Naive thymus-derived CD8-positive, alpha-beta T cell (primary cell): Measurements from ENCODE around the gene PACRG. TPM values are rescaled to one million over a fixed set of nuclear protein-coding genes. Genes with fewer than 3 reads are reported as not detected.

ENCODE experiments used
- ATAC-seq, 2 donors: fragments of 150-1000 bp; cut with Tn5 transposase in 1 of 2; sonication (Bioruptor Pico), chemical (Tn5 transposase) in 1 of 2; 1 replicate in 1 of 2; 2 replicates in 1 of 2; pipeline ENCODE4 v1.10.0; 2021; ENCODE audit warnings: mild to moderate bottlenecking in 2 of 2, moderate library complexity in 2 of 2
- POLR2A ChIA-PET: fragments of 350-600 bp; sonication (Branson Sonifier 250); formaldehyde crosslinking; loops from one replicate; lab custom pipeline; 2021; ENCODE audit warnings: antibody characterized with exemption; lab: Charles Lee
- DNase-seq, 10 donors: peaks; one replicate each; pipeline versions ENCODE4 v3.0.0 to v3.0.0-alpha.2; 2020 to 2022
- H3K27ac Mint-ChIP-seq, 10 donors: one replicate each; pipeline ENCODE4 v1.8.0; 2020 to 2022; ENCODE audit warnings: mild to moderate bottlenecking in 10 of 10, mixed read lengths in 10 of 10, moderate library complexity in 4 of 10, inconsistent platforms in 1 of 10
- H3K27me3 Mint-ChIP-seq, 5 donors: one replicate each; pipeline ENCODE4 v1.8.0; 2021 to 2022; ENCODE audit warnings: mixed read lengths in 5 of 5
- H3K36me3 Mint-ChIP-seq, 3 donors: one replicate each; pipeline ENCODE4 v1.8.0; 2020 to 2022; ENCODE audit warnings: mixed read lengths in 3 of 3, mild to moderate bottlenecking in 2 of 3, inconsistent platforms in 1 of 3
- H3K4me1 Mint-ChIP-seq, 4 donors: one replicate each; pipeline ENCODE4 v1.8.0; 2021 to 2022; ENCODE audit warnings: mixed read lengths in 4 of 4
- H3K4me3 Mint-ChIP-seq, 10 donors: one replicate each; pipeline ENCODE4 v1.8.0; 2020 to 2022; ENCODE audit warnings: mild to moderate bottlenecking in 10 of 10, mixed read lengths in 10 of 10, moderate library complexity in 6 of 10, inconsistent platforms in 1 of 10
- H3K9me3 Mint-ChIP-seq, 9 donors: one replicate each; pipeline ENCODE4 v1.8.0; 2020 to 2022; ENCODE audit warnings: mixed read lengths in 9 of 9, mild to moderate bottlenecking in 3 of 9, inconsistent platforms in 1 of 9, moderate library complexity in 1 of 9
- polyA plus RNA-seq, 3 donors: library from polyadenylated mRNA; unstranded; fragments of 300-500 nt; fragmentation: Illumina TruSeq; gene quantifications; one replicate each; pipeline ENCODE4 v1.2.3, GENCODE V29; 2021
- total RNA-seq, 8 experiments: library from RNA in 2 of 8; stranded (reverse) in 2 of 8; gene quantifications; one replicate each; pipeline ENCODE4 v1.2.3 and lab custom pipeline; 2021 to 2026

Gene PACRG
- total and polyA plus RNA-seq, 5 experiments from 2014 or later = 0.34 to 1.2 (median 0.83) TPM; not detected in 1

GRCh38 chr6:162875070-162875469, 147.3 kb downstream of the PACRG start:
- DNase-seq (no peak), ATAC-seq (no peak)
- Mint-ChIP-seq H3K4me3 (no peak overlapping the region), H3K9me3 (peaks cover 0 to 3% (median 0%) of the 10 kb centered on the region in 9 donors), H3K36me3 (peaks cover 0 to 3% (median 0%) of the 10 kb centered on the region in 3 donors), H3K4me1 (no peaks in the 10 kb centered on the region), H3K27me3 (peaks cover 0 to 4% (median 0%) of the 10 kb centered on the region in 5 donors), H3K27ac (no peak overlapping the region)
- POLR2A ChIA-PET = no interaction called here

GRCh38 chr6:162882801-162883481, 155.2 kb downstream of the PACRG start:
- H3K27ac Mint-ChIP-seq = no peak overlapping the region
- no peaks in the 10 kb centered on the region for H3K4me1 Mint-ChIP-seq
- H3K4me3 Mint-ChIP-seq = no peak overlapping the region
- H3K36me3 Mint-ChIP-seq = peaks cover 0 to 4% (median 0%) of the 10 kb centered on the region in 3 donors
- DNase-seq (no peak), ATAC-seq (no peak)
- peaks cover 0 to 4% (median 0%) of the 10 kb centered on the region in 9 donors for H3K9me3 Mint-ChIP-seq
- POLR2A ChIA-PET = no interaction called here
- H3K27me3 Mint-ChIP-seq = no peaks in the 10 kb centered on the region

GRCh38 chr6:162887981-162888689, 160.4 kb downstream of the PACRG start:
- H3K4me1 Mint-ChIP-seq = peaks cover 0 to under 1% (median 0%) of the 10 kb centered on the region in 4 donors
- no peak overlapping the region for H3K27ac Mint-ChIP-seq
- POLR2A ChIA-PET = no interaction called here
- H3K27me3 Mint-ChIP-seq = no peaks in the 10 kb centered on the region
- ATAC-seq (no peak), DNase-seq (no peak)
- no peak overlapping the region for H3K4me3 Mint-ChIP-seq
- peaks cover 0 to 6% (median 0%) of the 10 kb centered on the region in 9 donors for H3K9me3 Mint-ChIP-seq
- peaks cover 0 to 4% (median 0%) of the 10 kb centered on the region in 3 donors for H3K36me3 Mint-ChIP-seq

GRCh38 chr6:162889303-162889702, 161.5 kb downstream of the PACRG start:
- no peak overlapping the region for H3K4me3 Mint-ChIP-seq
- DNase-seq (no peak), ATAC-seq (no peak)
- POLR2A ChIA-PET = no interaction called here
- no peaks in the 10 kb centered on the region for H3K27me3 Mint-ChIP-seq
- H3K36me3 Mint-ChIP-seq = peaks cover 0 to 4% (median 0%) of the 10 kb centered on the region in 3 donors
- H3K4me1 Mint-ChIP-seq = peaks cover 0 to 2% (median 0%) of the 10 kb centered on the region in 4 donors
- H3K9me3 Mint-ChIP-seq = peaks cover 0 to 13% (median under 1%) of the 10 kb centered on the region in 9 donors
- H3K27ac Mint-ChIP-seq = no peak overlapping the region

GRCh38 chr6:162898011-162898410, 170.2 kb downstream of the PACRG start:
- Mint-ChIP-seq H3K4me3 (no peak overlapping the region), H3K36me3 (peaks cover 0 to 4% (median 0%) of the 10 kb centered on the region in 3 donors), H3K4me1 (peaks cover 0 to 2% (median 0%) of the 10 kb centered on the region in 4 donors), H3K27ac (no peak overlapping the region), H3K9me3 (peaks cover 0 to 32% (median 6%) of the 10 kb centered on the region in 9 donors), H3K27me3 (peaks cover 0 to 8% (median 0%) of the 10 kb centered on the region in 5 donors)
- DNase-seq = no peak
- no peak for ATAC-seq
- POLR2A ChIA-PET = no interaction called here

GRCh38 chr6:162899148-162899547, 171.4 kb downstream of the PACRG start:
- Mint-ChIP-seq H3K27ac (no peak overlapping the region), H3K4me3 (no peak overlapping the region), H3K36me3 (peaks cover 0 to 9% (median 0%) of the 10 kb centered on the region in 3 donors), H3K27me3 (peaks cover 0 to 8% (median 0%) of the 10 kb centered on the region in 5 donors), H3K4me1 (no peaks in the 10 kb centered on the region), H3K9me3 (peaks cover 0 to 23% (median 6%) of the 10 kb centered on the region in 9 donors)
- no peak for DNase-seq
- POLR2A ChIA-PET = no interaction called here
- no peak for ATAC-seq

GRCh38 chr6:162900503-162900902, 172.7 kb downstream of the PACRG start:
- H3K36me3 Mint-ChIP-seq = peaks cover 0 to 9% (median 0%) of the 10 kb centered on the region in 3 donors
- ATAC-seq (no peak), DNase-seq (no peak)
- H3K9me3 Mint-ChIP-seq = peaks cover 0 to 23% (median 3%) of the 10 kb centered on the region in 9 donors
- H3K4me1 Mint-ChIP-seq = peaks cover 0 to 1% (median 0%) of the 10 kb centered on the region in 4 donors
- H3K27ac Mint-ChIP-seq = peak overlapping the region in 1 of 10 donors; percentile 44
- H3K4me3 Mint-ChIP-seq = no peak overlapping the region
- H3K27me3 Mint-ChIP-seq = peaks cover 0 to 15% (median 0%) of the 10 kb centered on the region in 5 donors
- POLR2A ChIA-PET = no interaction called here

GRCh38 chr6:162904069-162904663, 176.4 kb downstream of the PACRG start:
- Mint-ChIP-seq H3K4me3 (no peak overlapping the region), H3K9me3 (peaks cover 0 to 17% (median 3%) of the 10 kb centered on the region in 9 donors), H3K4me1 (peaks cover 0 to 1% (median 0%) of the 10 kb centered on the region in 4 donors), H3K36me3 (peaks cover 0 to 9% (median 0%) of the 10 kb centered on the region in 3 donors), H3K27me3 (peaks cover 0 to 9% (median 0%) of the 10 kb centered on the region in 5 donors), H3K27ac (no peak overlapping the region)
- POLR2A ChIA-PET = no interaction called here
- ATAC-seq = no peak
- no peak for DNase-seq

- Mint-ChIP-seq H3K27ac (no peak overlapping the region), H3K36me3 (peaks cover 0 to 5% (median 0%) of the 10 kb centered on the region in 3 donors), H3K4me1 (peaks cover 0 to 1% (median 0%) of the 10 kb centered on the region in 4 donors), H3K9me3 (peaks cover 0 to 6% (median 0%) of the 10 kb centered on the region in 9 donors), H3K4me3 (no peak overlapping the region), H3K27me3 (peaks cover 0 to 7% (median 0%) of the 10 kb centered on the region in 5 donors)
- POLR2A ChIA-PET = no interaction called here
- ATAC-seq (no peak), DNase-seq (no peak)
Observed at GRCh38 chr6:162906479-162906878, 178.7 kb downstream of the PACRG start.

- POLR2A ChIA-PET = no interaction called here
- no peak overlapping the region for H3K27ac Mint-ChIP-seq
- peak in 1 of 10 donors; percentile 6 for DNase-seq
- ATAC-seq = no peak
- peaks cover 0 to 5% (median 0%) of the 10 kb centered on the region in 3 donors for H3K36me3 Mint-ChIP-seq
- H3K27me3 Mint-ChIP-seq = peaks cover 0 to 7% (median 0%) of the 10 kb centered on the region in 5 donors
- H3K4me3 Mint-ChIP-seq = no peak overlapping the region
- peaks cover 0 to 1% (median 0%) of the 10 kb centered on the region in 4 donors for H3K4me1 Mint-ChIP-seq
- H3K9me3 Mint-ChIP-seq = peaks cover 0 to 6% (median 0%) of the 10 kb centered on the region in 9 donors
Observed at GRCh38 chr6:162907876-162908481, 180.2 kb downstream of the PACRG start.

- no peak for DNase-seq
- H3K9me3 Mint-ChIP-seq = peaks cover 0 to 13% (median 3%) of the 10 kb centered on the region in 9 donors
- peaks cover 0 to 9% (median 0%) of the 10 kb centered on the region in 3 donors for H3K36me3 Mint-ChIP-seq
- ATAC-seq = no peak
- peaks cover 0 to 3% (median 0%) of the 10 kb centered on the region in 5 donors for H3K27me3 Mint-ChIP-seq
- no peak overlapping the region for H3K27ac Mint-ChIP-seq
- no peak overlapping the region for H3K4me3 Mint-ChIP-seq
- H3K4me1 Mint-ChIP-seq = no peaks in the 10 kb centered on the region
- POLR2A ChIA-PET = no interaction called here
Observed at GRCh38 chr6:162913206-162913605, 185.4 kb downstream of the PACRG start.

- POLR2A ChIA-PET = no interaction called here
- no peak for DNase-seq
Observed at GRCh38 chr6:162917506-162917905, 189.7 kb downstream of the PACRG start.

More at GRCh38 chr6:162917506-162917905, 189.7 kb downstream of the PACRG start:
- no peak for ATAC-seq
- H3K9me3 Mint-ChIP-seq = peaks cover 0 to 21% (median 6%) of the 10 kb centered on the region in 9 donors
- no peak overlapping the region for H3K27ac Mint-ChIP-seq
- H3K27me3 Mint-ChIP-seq = peaks cover 0 to 3% (median 0%) of the 10 kb centered on the region in 5 donors
- peaks cover 0 to 9% (median 0%) of the 10 kb centered on the region in 3 donors for H3K36me3 Mint-ChIP-seq
- no peak overlapping the region for H3K4me3 Mint-ChIP-seq
- H3K4me1 Mint-ChIP-seq = no peaks in the 10 kb centered on the region
